A549 (cell line): ENCODE data around the gene ZBED3.

Experiments
- ATOH8 ChIP-seq: fragments of 250-450 bp; sonication (Bioruptor Pico); IDR thresholded peaks from 2 replicates; pipeline ENCODE4 v1.5.0; 2020; ENCODE audit warnings: low read depth, mild to moderate bottlenecking, moderate library complexity
- EP300 ChIP-seq, 2 experiments: fragments of >200 bp; sonication (Bioruptor Twin); formaldehyde crosslinking; IDR thresholded peaks; 2 replicates in 1 of 2; 3 replicates in 1 of 2; pipeline ENCODE4 v1.6.1; 2016 to 2017
- POLR2A ChIP-seq: IDR thresholded peaks from 2 replicates; pipeline ENCODE4 v1.6.1; 2012; ENCODE audit warnings: mild to moderate bottlenecking, low read length
- RAD21 ChIP-seq, 2 experiments: fragments of >200 bp in 1 of 2; sonication (Bioruptor Twin) in 1 of 2; formaldehyde crosslinking in 1 of 2; IDR thresholded peaks in 1 of 2; conservative IDR thresholded peaks in 1 of 2; 2 replicates in 1 of 2; 3 replicates in 1 of 2; pipeline ENCODE4 v1.6.1; 2012 to 2018; ENCODE audit warnings: inconsistent platforms in 1 of 2
- RCOR1 ChIP-seq: fragments of 150-350 bp; IDR thresholded peaks from 2 replicates; pipeline ENCODE4 v1.6.1; 2014; ENCODE audit warnings: antibody characterized with exemption, low read length, low read depth
- RFX5 ChIP-seq: fragments of 450-650 bp; IDR thresholded peaks from 2 replicates; pipeline ENCODE4 v1.7.1; 2014; ENCODE audit warnings: antibody characterized with exemption, mild to moderate bottlenecking, moderate library complexity
- TF ChIP-seq, protein P1 (sequence below): fragments of >200 bp; sonication (Bioruptor Twin); formaldehyde crosslinking; IDR thresholded peaks from 3 replicates; pipeline ENCODE4 v1.5.1; 2016

GRCh38 chr5:77083088-77083487, 4.0 kb downstream of the ZBED3 start:
- TF ChIP-seq RAD21 (conservative IDR thresholded peaks at IDR 0.05 in 1 of 2, IDR thresholded peaks at IDR 0.05 in 1 of 2) (no peak), POLR2A (no peak), ATOH8 (CRISPR knock-in tag) (no peak), RCOR1 (no peak), RFX5 (no peak), EP300 (IDR thresholded peaks at IDR 0.05) (no peak)
- TF ChIP-seq, protein P1, sequence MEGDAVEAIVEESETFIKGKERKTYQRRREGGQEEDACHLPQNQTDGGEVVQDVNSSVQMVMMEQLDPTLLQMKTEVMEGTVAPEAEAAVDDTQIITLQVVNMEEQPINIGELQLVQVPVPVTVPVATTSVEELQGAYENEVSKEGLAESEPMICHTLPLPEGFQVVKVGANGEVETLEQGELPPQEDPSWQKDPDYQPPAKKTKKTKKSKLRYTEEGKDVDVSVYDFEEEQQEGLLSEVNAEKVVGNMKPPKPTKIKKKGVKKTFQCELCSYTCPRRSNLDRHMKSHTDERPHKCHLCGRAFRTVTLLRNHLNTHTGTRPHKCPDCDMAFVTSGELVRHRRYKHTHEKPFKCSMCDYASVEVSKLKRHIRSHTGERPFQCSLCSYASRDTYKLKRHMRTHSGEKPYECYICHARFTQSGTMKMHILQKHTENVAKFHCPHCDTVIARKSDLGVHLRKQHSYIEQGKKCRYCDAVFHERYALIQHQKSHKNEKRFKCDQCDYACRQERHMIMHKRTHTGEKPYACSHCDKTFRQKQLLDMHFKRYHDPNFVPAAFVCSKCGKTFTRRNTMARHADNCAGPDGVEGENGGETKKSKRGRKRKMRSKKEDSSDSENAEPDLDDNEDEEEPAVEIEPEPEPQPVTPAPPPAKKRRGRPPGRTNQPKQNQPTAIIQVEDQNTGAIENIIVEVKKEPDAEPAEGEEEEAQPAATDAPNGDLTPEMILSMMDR, result no peak
